GM06990 (cell line): ENCODE results near the gene DCLK3.

Experiments used
- DNase-seq: peaks from one replicate; pipeline ENCODE4 v3.0.0-alpha.2; 2011; ENCODE audit not compliant: insufficient read length; ENCODE audit errors: extremely low read depth
- H3K27me3 ChIP-seq: replicated peaks from 2 replicates; pipeline ENCODE4 v1.6.0; 2011; ENCODE audit warnings: low read length; ENCODE audit not compliant: control insufficient read depth, insufficient read depth
- H3K36me3 ChIP-seq: 2 replicates; pipeline ENCODE4 v1.5.1; 2011; ENCODE audit warnings: low read length; ENCODE audit not compliant: control insufficient read depth, insufficient read depth
- H3K4me3 ChIP-seq: replicated peaks from 2 replicates; pipeline ENCODE4 v1.5.1; 2011; ENCODE audit warnings: low read depth, mild to moderate bottlenecking, control low read depth, low read length
- CTCF ChIP-seq: IDR thresholded peaks from 2 replicates; pipeline ENCODE4 v1.5.1; 2011; ENCODE audit warnings: low read length, control low read depth, mild to moderate bottlenecking, inconsistent platforms; ENCODE audit not compliant: insufficient read depth, poor library complexity, severe bottlenecking

Gene DCLK3

GRCh38 chr3:36714343-36715086 lies 49.8 kb downstream of the DCLK3 start:
- no peak for DNase-seq
- no peak overlapping the region for H3K4me3 ChIP-seq
- H3K36me3 ChIP-seq = no peaks in the 10 kb centered on the region
- no peak for TF ChIP-seq CTCF
- no peaks in the 10 kb centered on the region; the same call in 1 of the 2 replicates for H3K27me3 ChIP-seq

GRCh38 chr3:36713904-36714303 lies 50.4 kb downstream of the DCLK3 start:
- H3K27me3 ChIP-seq = no peaks in the 10 kb centered on the region; the same call in 1 of the 2 replicates
- no peaks in the 10 kb centered on the region for H3K36me3 ChIP-seq
- TF ChIP-seq CTCF = no peak
- no peak overlapping the region for H3K4me3 ChIP-seq
- DNase-seq = no peak

- H3K27me3 ChIP-seq = no peaks in the 10 kb centered on the region; the same call in 1 of the 2 replicates
- no peak for DNase-seq
- H3K4me3 ChIP-seq = no peak overlapping the region
- no peak for TF ChIP-seq CTCF
- no peaks in the 10 kb centered on the region for H3K36me3 ChIP-seq
Observed at GRCh38 chr3:36710606-36711005, 53.7 kb downstream of the DCLK3 start.

- no peaks in the 10 kb centered on the region; the same call in 1 of the 2 replicates for H3K27me3 ChIP-seq
- DNase-seq = no peak
- H3K36me3 ChIP-seq = no peaks in the 10 kb centered on the region
- H3K4me3 ChIP-seq = no peak overlapping the region
- no peak for TF ChIP-seq CTCF
Observed at GRCh38 chr3:36709826-36710365, 54.5 kb downstream of the DCLK3 start.

DNA sequence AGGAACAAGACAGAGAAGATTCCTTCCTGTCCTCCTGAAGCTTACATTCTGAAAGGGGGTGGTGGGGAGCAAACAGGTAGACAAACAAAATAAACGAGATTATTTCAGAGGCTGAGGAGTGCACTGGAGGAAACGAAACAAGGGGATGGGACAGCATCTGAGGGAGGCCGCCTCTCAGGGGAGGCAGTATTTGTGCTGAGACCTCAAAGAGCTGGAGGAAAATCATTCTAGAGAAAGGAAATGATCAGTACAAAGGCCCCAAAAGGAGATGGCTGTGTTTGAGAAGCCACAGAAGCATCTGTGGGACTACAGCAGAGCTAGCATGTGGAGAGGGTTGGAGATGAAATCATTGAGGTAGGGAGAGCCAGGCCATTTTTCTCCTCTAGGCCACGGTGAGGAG lies 55.1 kb downstream of the DCLK3 start:
- DNase-seq = no peak
- no peak for TF ChIP-seq CTCF
- no peaks in the 10 kb centered on the region for H3K36me3 ChIP-seq
- no peaks in the 10 kb centered on the region; the same call in 1 of the 2 replicates for H3K27me3 ChIP-seq
- H3K4me3 ChIP-seq = no peak overlapping the region
